Tibial nerve (tissue), 3 donors: ENCODE results near the gene MTCH2.

Experiments used
- CTCF ChIP-seq, 5 experiments: fragments of 200-600 bp in 3 of 5; fragments of 450-650 bp in 2 of 5; sonication (generic) in 3 of 5; IDR thresholded peaks; one replicate each; pipeline ENCODE4 v1.5.1; 2016 to 2019; ENCODE audit warnings: antibody characterized with exemption in 5 of 5, mild to moderate bottlenecking in 3 of 5, moderate library complexity in 2 of 5
- POLR2A ChIP-seq, 2 donors: fragments of 450-650 bp; IDR thresholded peaks; one replicate each; pipeline ENCODE4 v1.6.1; 2017; ENCODE audit warnings: antibody characterized with exemption in 2 of 2, mild to moderate bottlenecking in 2 of 2, moderate library complexity in 2 of 2

- TF ChIP-seq CTCF (IDR thresholded peaks at IDR 0.05) (no peak), POLR2A (IDR thresholded peaks at IDR 0.05) (no peak)
Observed at GRCh38 chr11:47595029-47595428, 47.3 kb downstream of the MTCH2 start.
